HCT116 (cell line): Measurements from ENCODE around the gene C19orf85.

Experiments used
- EZH2 ChIP-seq: fragments of 200-600 bp; sonication (generic); IDR thresholded peaks from 2 replicates; pipeline ENCODE4 v1.6.1; 2017; ENCODE audit warnings: antibody characterized with exemption, mixed run types
- EZH2phosphoT487 ChIP-seq: fragments of 200-600 bp; IDR thresholded peaks from 2 replicates; pipeline ENCODE4 v1.6.1; 2018; ENCODE audit warnings: antibody characterized with exemption, borderline replicate concordance
- POLR2A ChIP-seq: IDR thresholded peaks from 2 replicates; pipeline ENCODE4 v1.7.0; 2011; ENCODE audit warnings: borderline replicate concordance; ENCODE audit not compliant: insufficient read depth, insufficient read length; ENCODE audit errors: extremely low read depth
- POLR2AphosphoS5 ChIP-seq: IDR thresholded peaks from 2 replicates; pipeline ENCODE4 v1.6.1; 2011; ENCODE audit warnings: mild to moderate bottlenecking, low read depth, low read length, moderate library complexity
- ZNF274 ChIP-seq: fragments of 200-500 bp; sonication (Bioruptor generic); IDR thresholded peaks from 2 replicates; pipeline ENCODE4 v1.6.1; 2014; ENCODE audit warnings: mild to moderate bottlenecking, low read depth, low read length, inconsistent platforms

DNA sequence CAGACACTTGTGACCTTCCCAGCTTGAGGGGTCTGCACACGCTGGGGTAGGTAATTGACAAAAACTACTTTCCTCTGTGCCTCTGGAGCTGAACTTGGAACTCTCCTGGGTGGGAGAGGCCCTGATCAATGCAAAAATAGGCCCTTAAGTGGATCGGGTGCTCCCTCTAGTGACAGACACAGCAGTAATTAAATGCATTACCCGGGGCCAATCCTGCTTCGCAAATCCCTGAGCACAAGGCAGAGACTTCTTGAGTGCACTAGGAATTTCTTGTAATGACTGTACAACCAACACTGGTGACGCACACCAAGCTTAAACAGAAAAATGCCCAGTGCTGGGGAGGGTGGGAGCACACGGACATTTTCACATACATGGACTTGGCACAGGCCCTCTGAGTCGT is 46.4 kb downstream of the C19orf85 start:
- TF ChIP-seq POLR2AphosphoS5 (no peak), EZH2 (no peak), EZH2phosphoT487 (no peak), ZNF274 (no peak), POLR2A (no peak)
